NCI-H1436 treated with DMSO at 0.1 percent for 48 hours (cell line): ENCODE results near the gene MAP3K6.
A peak's percentile ranks its signal among the peaks of the same experiment; 100 is the strongest.

Experiments
- DNase-seq: peaks from one replicate; lab custom pipeline; 2025; lab: John Stamatoyannopoulos, UW

MAP3K6 gene

DNA sequence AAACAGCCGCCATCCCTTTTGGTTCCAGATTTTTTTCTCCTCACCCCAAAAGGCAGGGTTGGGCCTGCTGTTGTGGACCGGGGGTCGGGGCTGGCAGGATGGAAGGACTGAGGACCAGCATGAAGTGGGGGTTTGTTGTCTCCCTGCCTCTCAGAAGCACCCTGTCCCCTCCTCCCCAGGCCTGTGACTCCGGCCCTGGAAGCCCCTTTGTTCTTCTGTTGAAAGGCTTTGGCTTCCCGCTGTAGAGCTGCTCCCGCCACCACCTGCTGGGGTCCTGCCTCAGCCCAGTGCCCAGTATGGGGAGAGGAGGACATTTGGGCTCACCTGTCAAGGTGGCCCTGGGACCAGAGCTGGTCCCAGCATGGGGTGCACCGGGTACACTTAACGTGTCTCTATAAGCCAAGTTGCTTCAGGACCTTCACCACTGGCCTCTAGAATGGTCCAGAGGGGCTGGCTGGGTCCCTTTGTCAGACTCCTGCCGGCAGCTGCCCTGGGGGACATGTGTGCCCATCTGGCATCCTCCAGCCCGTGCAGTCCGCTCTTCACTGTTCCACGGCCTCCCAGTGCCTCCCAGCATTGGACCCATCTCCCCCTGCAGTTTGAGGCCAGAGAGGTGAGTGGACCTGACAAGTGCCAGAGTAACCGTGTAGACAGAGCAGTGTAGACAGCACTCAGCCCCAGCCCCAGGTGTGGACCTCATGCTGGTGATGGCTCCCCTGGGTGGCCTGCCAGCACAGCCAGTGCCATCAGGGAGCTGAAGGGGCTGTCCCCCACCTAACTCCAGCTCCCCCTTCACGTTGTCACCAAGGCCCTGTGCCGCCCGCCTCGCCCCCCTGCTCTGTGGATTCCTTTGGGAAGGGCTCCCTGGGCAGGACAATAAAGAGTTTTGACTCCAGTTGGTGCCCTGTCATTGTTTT lies 31.0 kb downstream of the MAP3K6 start:
- no peak for DNase-seq

DNA sequence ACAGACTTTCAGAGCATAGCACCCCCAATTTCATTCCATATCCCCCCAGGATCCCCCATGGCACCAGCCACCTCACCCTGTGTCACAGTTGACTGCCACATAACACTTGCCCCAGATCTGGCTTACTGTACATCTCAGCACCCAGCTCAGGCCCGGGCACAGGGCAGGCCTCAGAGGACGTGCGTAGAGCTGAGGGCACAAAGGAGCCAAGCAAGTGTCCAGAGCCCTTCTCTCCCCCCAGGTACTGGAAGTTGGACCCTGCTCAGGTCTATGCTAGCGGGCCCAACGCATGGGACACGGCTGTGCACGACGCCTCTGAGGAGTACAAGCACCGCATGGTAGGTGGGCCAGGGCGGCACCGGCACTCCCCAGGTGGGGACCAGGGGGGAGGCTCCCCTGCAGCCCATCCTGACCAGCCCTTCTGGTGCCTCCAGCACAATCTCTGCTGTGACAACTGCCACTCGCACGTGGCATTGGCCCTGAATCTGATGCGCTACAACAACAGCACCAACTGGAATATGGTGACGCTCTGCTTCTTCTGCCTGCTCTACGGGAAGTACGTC lies 33.0 kb downstream of the MAP3K6 start:
- DNase-seq: no peak

DNA sequence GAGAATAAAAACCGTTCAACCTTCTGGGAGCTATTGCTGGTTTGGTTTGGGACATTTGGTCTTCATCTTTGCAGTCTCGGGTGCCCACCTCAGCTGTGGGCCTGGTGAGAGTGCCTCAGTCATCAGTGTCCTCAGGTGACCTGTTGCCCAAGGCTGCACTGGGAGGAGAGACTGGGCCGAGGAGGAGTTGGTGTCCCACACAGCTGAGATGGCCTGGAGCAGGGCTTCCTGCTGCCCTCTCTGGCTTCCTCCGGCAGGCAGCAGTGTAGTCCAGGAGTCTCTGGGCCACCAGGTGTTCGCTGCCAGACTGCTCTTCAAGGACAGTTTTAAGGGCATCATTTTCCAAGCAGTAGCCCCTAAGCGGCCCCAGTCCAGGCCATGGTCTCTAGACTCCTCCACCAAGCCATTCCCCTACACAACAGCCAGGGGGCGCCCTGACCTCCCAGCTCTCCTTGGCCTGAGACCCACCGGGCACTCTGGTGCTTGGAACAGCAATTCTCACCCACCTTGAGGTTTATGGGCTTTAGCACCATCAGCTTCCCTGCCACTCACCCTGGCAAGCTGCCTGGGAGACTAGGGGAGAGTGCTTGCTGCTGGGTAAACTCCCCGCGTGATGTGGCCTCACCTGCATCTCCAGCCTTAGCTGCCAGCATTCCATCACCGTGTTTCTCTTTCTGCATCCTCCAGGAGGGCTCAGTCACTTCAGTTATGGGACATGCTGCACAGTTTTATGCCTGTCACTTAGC lies 34.1 kb downstream of the MAP3K6 start:
- no peak for DNase-seq

DNA sequence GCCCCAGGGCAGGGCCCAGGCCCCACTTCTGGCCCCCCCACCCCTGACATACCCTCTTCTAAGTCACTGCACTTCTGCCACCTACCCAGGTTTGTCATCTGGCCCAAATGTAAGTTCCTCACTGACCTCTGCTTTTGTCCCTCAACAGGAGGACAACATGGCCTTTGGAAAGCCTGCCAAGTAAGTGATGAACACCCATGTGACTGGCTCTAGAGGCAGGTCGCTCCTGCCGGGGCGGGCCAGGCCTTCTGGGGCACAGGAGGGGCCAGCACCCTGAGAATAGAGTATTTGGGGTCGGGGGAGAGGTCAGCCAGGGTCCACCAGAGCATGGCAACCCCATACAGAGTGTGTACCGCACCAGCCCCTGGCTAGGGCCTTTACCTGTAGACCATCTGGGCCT lies 34.8 kb downstream of the MAP3K6 start:
- no peak for DNase-seq

DNA sequence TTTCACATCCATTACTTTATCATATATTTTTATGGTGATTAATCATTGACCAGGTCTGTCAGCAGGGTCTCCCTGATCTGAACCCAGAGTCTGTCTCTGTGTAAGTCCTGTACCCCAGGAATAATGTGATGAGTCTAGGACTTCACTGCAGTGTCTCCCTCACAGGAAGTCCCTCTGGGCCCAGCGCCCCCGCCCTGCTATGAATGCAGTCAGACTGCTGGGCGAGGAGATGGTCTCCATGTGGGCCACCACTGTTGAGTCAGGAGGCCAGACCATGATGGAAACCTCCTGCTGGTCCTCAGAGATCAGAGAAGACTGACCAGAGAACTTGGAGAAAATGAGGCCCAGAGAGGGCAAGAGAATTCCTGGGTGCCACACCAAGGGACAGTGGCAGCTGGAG lies 35.3 kb downstream of the MAP3K6 start:
- no peak for DNase-seq

DNA sequence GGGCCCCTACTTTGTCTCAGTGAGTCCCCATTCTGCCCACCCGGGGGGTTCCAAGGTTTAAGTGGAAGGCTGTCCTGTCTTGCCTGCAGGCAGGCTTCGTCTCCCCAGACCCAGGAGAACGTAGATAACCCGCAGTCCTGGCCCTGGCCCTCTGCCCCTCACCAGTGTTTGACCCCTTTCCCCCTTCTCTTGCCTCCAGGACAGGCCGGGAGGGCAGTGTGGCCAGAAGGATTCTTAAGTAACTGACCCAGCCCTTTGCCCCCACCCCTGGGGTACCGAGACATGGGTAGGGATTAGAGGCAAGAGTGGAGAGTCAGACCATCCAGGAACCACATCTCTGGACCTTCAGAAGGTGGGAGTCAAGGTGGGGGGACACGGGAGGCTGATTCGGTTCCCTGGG lies 36.0 kb downstream of the MAP3K6 start:
- no peak for DNase-seq

DNA sequence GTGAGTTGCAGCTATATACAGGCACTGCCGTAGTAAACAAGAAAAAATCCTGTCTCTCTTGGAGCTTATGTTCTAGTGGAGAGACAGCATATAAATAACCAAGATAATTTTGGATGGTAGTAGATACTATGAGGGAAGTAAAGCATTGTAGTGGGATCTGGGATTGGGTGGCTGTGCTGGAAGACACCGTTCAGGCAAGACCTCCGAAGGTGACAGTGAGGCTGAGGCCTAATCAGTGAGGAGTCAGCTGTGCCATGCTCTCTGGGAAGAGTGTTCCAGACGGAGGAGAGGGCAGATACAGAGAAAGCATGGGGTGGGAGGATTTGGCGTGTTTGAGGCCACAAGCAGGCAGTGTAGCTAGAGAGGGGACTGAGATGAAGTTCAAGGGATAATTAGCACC lies 38.8 kb downstream of the MAP3K6 start:
- DNase-seq: no peak

DNA sequence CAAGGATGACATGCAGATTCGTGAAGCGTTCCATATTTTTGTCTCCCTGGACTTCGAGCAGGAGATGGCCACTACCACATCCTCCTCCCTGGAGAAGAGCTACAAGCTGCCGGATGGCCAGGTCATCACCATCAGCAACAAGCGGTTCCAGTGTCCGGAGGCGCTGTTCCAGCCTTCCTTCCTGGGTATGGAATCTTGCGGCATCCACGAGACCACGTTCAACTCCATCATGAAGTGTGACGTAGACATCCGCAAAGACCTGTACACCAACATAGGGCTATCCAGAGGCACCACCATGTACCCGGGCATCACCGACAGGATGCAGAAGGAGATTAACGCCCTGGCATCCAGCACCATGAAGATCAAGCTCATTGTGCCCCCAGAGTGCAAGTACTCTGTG lies 41.5 kb downstream of the MAP3K6 start:
- no peak for DNase-seq

DNA sequence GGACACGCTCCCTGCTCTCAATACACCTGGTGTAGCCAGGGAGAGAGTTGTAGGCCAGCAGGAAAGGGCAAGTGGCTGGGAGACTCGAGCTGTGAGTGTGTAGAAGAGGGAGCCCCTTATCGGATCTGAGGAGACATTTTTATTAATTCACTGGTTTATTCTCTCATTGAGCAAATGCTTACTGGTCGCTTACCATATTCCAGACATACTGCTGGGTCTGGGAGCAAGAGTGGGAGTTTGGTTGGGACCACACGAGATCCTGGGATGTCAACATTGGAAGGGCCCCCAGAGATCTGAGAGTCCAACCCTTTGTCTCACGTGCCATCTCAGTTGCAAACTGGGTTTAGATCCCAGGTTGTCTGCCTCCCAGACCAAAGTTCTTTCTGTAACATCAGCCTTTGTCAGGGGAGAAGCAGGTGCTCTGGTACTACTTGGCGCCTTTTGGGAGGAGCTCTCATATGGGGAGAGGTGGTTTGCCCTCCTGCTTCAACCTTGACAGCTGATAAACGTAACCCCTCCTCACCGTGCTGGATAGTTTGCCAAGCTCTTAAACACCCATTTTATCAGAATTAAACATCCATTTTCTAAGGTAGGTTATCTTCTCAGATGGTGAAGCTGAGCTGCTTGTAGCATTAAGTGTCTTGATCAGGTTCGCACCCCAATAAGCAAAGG lies 44.1 kb downstream of the MAP3K6 start:
- DNase-seq: no peak

DNA sequence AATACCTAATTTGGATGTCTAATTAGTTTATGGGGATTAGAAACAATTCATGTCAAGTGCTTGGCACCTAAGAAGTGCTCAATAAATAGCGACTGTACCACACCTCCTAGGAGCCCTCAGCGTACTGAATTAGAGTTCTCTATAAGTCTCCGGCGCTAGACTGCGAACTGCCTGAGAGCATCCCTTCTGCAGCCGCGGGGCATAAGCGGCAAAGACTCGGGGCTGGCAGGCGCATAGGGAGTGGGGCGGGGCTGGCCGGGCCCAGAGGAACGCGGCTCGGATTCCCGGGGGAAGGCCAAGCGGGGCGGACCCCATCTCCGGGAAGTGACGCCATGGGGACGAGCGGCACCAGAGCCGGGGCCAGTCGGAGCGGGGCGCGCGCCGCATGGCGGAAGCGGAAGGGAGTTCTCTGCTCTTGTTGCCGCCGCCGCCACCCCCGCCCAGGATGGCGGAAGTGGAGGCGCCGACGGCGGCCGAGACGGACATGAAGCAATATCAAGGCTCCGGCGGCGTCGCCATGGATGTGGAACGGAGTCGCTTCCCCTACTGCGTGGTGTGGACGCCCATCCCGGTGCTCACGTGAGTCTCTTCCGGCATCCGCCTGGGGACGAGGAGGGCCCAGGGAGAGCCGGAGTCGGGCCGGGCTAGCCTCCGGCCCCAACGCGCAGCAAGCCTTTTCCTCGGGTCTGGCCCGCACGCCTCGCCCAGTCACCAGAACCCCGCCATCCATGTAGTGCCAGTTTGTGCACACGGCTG lies 44.8 kb downstream of the MAP3K6 start, which contains the start of gene TMEM222:
Gene TMEM222 (plus strand): TSS at position 351 of the 756 bp plus-strand sequence. CDS start 35 bp downstream, at position 386.
- DNase-seq: peak; percentile 69

DNA sequence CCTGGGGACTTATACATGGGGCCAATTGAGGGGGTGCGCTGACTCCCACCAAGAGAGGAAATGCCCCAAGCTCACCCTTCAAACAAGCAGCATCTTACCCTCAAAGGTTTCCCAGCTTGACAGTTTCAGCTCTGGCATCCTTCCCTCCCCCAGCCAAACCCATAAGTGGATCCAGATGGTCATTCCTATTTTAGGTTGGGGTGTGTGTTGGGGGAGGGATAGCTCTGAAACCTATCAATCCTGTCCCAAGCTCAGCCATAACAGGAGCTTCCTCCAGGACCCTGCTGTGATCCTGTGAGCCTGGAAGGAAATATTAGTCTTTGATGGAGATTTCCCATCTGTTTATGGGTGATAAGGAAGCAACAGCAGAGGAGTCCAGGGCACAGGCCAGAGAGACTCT lies 48.2 kb downstream of the MAP3K6 start:
- no peak for DNase-seq

DNA sequence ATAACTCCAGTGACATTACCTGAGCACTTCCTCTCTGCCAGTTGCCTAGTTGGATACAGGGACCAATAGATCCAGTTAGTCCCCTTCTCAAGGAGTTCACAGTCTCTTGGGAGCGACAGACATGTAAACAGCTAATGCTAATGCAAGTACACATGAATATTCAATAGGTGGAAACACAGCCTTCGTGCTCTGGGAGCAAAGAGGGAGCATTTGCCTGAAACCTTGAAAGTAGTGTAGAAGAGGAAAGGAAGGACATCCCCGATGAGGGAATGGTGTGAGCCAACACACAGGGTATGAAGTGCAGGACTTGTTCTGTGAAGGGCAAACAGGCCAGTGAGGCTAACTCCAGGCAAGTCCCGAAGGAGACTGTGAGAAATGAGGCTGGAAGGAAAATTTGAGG lies 48.6 kb downstream of the MAP3K6 start:
- no peak for DNase-seq

DNA sequence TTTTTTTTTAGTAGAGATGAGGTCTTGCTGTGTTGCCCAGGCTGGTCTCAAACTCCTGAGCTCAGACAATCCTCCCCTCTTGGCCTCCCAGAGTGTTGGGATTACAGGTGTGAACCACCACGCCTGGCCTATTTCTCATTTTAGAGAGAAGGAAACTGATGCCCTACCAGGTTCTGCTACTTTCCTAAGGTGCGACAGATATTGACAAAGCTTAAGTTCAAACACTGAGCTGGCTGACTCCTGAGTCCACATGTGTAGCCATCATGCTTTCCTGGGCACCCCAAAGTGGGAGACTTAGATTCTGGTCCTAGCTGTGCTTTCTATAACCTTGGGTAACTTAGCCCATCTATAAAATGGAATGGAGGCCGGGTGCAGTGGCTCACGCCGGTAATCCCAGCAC lies 49.9 kb downstream of the MAP3K6 start:
- DNase-seq: no peak

DNA sequence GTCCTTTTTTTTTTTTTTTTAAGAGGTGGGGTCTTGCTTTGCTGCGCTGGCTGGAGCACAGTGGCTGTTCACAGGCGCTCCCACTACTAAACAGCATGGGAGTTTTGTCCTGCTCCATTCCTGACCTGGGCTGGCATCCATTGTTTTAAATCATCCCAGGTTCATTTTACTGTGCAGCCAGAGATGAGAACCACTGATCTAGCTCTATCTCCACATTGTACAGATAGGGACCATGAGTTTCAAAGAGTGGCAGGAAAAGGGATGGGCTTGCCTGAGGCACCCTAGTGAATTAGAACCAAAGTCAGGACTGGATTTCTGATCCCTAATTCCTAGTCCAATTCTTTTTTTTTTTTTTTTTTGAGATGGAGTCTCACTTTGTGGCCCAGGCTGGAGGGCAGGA lies 52.0 kb downstream of the MAP3K6 start:
- DNase-seq: no peak

DNA sequence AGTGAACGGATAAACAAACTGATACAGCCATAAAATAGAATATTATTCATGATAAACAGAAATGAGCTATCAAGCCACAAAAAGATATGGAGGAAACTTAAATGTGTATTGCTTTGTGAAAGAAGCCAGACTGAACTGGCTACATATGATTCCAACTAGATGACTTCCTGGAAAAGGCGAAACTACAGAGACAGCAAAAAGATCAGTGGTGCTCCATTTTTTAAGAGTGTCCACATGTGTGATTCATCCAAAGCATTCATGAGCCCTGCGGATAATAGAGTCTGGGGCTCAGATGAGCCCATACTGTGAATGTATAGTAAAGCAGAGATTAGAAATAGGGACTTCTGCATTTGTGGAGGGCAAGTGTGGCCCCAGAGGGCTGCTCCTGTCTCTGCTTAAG lies 52.6 kb downstream of the MAP3K6 start:
- no peak for DNase-seq

DNA sequence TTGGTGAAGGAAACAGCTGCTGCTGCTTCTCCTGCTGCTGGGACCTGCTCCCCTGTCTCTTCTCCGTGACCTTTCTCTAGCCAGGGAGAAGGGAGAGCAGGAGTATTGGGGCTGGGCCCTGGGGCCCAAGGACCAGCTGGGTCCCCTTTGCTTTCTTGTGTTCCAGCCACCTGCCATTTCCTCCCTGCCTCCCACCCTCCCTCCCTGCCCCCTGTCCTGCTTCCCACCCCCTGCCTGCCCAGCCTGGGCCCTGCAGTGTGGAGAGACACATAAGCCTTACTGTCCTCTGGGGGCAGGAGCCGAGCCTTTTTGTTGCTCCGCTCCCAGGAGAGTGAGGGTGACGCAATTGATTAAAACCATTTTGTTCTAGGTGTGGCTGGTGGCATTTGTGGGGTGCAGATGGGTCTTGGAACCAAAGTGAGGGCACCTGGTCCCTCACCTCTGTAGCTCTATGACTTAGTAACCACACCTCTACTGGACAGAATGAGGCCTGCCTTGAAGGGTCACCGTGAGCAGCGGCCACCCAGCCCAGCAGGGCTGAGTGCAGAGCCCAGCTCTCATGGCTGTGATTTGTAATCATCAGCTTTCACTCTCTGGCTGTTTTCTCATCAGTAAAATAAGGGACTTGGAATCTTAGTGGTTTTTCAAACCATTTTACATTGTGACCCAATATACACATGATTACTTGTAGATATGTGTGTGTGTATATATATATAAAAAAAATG lies 58.7 kb downstream of the MAP3K6 start:
- DNase-seq: no peak

DNA sequence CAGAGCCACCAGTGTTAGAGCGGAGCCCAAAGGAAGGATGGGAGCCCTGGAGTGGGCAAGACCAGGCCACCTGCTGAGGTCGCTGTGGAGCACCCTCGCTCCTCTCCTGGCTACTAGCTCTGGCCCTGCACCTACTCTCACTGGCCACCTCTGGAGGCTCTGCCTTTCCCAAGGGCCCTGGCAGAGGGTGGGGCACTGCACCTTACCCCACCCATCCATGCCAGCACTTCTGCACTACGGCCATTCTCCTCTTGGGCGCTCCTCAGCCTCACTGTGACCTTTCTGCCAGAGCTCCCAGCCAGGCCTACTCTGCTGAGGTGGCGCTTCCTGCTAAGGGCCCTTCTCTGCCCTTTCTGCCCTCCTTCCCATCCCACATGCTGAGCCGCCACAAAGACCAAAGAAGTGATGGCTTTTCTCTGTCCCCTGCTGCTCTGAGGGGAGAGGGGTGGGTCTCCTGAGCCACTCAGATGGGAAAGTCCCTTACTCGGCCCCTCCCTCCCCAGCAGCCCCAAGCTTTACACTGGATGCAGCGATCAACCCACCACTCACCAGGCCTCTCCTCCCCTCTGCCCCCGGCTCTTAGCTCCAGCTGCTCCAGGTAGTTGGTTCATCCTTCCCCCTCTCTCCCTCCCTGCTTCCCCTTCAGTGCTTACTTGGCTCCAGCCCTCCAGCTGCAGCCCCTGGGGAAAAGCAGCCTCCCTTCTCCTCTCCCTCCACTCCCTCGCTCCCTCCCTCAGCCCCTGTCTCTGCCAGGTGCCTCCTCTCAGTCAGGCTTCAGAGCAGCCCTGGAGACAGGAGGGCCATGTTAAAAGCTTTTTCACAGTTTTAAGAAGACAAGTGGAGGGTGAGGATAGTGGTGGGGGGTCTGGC lies 59.6 kb downstream of the MAP3K6 start:
- no peak for DNase-seq

DNA sequence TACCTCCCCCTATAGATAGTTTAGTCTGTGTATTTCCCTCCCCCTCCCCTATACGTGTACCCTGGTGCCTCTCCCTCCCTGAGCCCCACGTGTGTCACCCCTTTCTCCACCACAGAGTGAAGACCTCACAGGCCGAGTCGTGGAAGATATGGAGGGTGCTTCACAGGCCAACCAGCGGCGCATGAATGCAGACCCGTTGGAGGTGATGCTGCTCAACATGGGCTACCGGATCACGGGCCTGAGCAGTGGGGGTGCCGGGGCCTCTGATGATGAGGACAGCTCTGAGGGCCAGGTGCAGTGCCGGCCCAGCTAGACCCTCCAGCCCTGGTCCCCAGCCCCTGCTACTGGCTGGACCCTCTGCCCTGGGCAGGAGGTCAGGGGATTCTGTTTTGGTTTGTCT lies 60.7 kb downstream of the MAP3K6 start:
- no peak for DNase-seq
